NCI-H2171 (cell line): ENCODE data around the gene CDC73.
"Not testable (repeated sequence)": the region's sequence is repeated elsewhere in the genome, so short reads cannot be mapped to it uniquely, and the experiment has no call there.

Source experiments
- DNase-seq: peaks from one replicate; lab custom pipeline; 2025; lab: John Stamatoyannopoulos, UW

The CDC73 gene

GRCh38 chr1:193288548-193289080 is 166.8 kb downstream of the CDC73 start:
- not testable (repeated sequence) for DNase-seq

GRCh38 chr1:193293726-193294125 is 171.9 kb downstream of the CDC73 start:
- DNase-seq: no peak

- no peak for DNase-seq
Measured at GRCh38 chr1:193299038-193299437, 177.2 kb downstream of the CDC73 start.

GRCh38 chr1:193301746-193302145 is 179.9 kb downstream of the CDC73 start:
- no peak for DNase-seq

GRCh38 chr1:193303849-193304248 is 182.0 kb downstream of the CDC73 start:
- no peak for DNase-seq
